HCT116 (cell line): ENCODE data around the gene ATXN1. TPM values are rescaled to one million over a fixed set of nuclear protein-coding genes. Genes with fewer than 3 reads are reported as not detected.

Experiments used
- ATAC-seq: fragments of 200-7000 bp; cut with Tn5 transposase; 2 replicates; pipeline ENCODE4 v1.9.1; 2020; ENCODE audit warnings: mild to moderate bottlenecking, moderate library complexity
- BruUV-seq: library from RNA; stranded (reverse); fragments of 400-500 nt; replicated peaks from 2 replicates; lab custom pipeline; 2021; lab: Mats Ljungman, UMichigan
- CTCF ChIA-PET: fragments of 300-600 bp; sonication (Branson Sonifier 250); formaldehyde crosslinking; loops from one replicate; lab custom pipeline; 2021; ENCODE audit warnings: antibody characterized with exemption; lab: Charles Lee
- POLR2A ChIA-PET: fragments of 300-600, 350-600 bp; sonication (Branson Sonifier 250); formaldehyde crosslinking; loops from one replicate; lab custom pipeline; 2021; ENCODE audit warnings: antibody characterized with exemption; lab: Charles Lee
- RAD21 ChIA-PET, 2 experiments: fragments of 300-600 bp; sonication (Branson Sonifier 250); formaldehyde crosslinking; loops; one replicate each; lab custom pipeline; 2023; ENCODE audit warnings: low total read pairs in 2 of 2; ENCODE audit not compliant: uncharacterized antibody in 2 of 2, unreplicated experiment in 2 of 2, low non-redundant PET in 1 of 2; lab: Charles Lee
- DNase-seq: peaks from one replicate; pipeline ENCODE4 v3.0.0-alpha.2; 2010; ENCODE audit warnings: low read depth, low spot score
- H2AFZ ChIP-seq: fragments of 200-600 bp; shearing (Covaris generic), sonication (generic); 2 replicates; pipeline ENCODE4 v1.6.1; 2017; ENCODE audit warnings: low read depth, mixed run types, mixed read lengths, antibody characterized with exemption, low read length; ENCODE audit not compliant: poor library complexity, severe bottlenecking
- H3K27ac ChIP-seq: 2 replicates; pipeline ENCODE4 v1.5.1; 2012; ENCODE audit warnings: low read depth, low read length
- H3K27me3 ChIP-seq: fragments of 200-600 bp; sonication (generic); 2 replicates; pipeline ENCODE4 v1.6.1; 2016; ENCODE audit warnings: mixed run types, low read length, mixed read lengths; ENCODE audit not compliant: insufficient read depth
- H3K36me3 ChIP-seq, 2 experiments: fragments of 200-500 bp in 1 of 2; fragments of 200-600 bp in 1 of 2; sonication (Bioruptor generic) in 1 of 2; sonication (generic) in 1 of 2; 2 replicates each; pipeline versions ENCODE4 v1.5.1 to v1.6.1; 2014 to 2016; ENCODE audit warnings: low read length in 2 of 2, inconsistent platforms in 1 of 2, mixed read lengths in 1 of 2, mixed run types in 1 of 2; ENCODE audit not compliant: insufficient read depth in 2 of 2, control insufficient read depth in 1 of 2
- H3K4me1 ChIP-seq, 2 experiments: fragments of 200-600 bp in 1 of 2; sonication (generic) in 1 of 2; 2 replicates each; pipeline versions ENCODE4 v1.5.1 to v1.6.1; 2012 to 2017; ENCODE audit warnings: low read length in 2 of 2, inconsistent platforms in 1 of 2, mild to moderate bottlenecking in 1 of 2, mixed read lengths in 1 of 2, mixed run types in 1 of 2, moderate library complexity in 1 of 2; ENCODE audit not compliant: insufficient read depth in 2 of 2, control insufficient read depth in 1 of 2
- H3K4me2 ChIP-seq: fragments of 200-600 bp; sonication (generic); 2 replicates; pipeline ENCODE4 v1.6.1; 2017; ENCODE audit warnings: mixed run types, low read length, mixed read lengths
- H3K4me3 ChIP-seq, 2 experiments: fragments of 200-600 bp in 1 of 2; sonication (generic) in 1 of 2; replicated peaks in 1 of 2; 2 replicates each; pipeline ENCODE4 v1.5.1; 2011 to 2016; ENCODE audit warnings: low read length in 2 of 2, control low read depth in 1 of 2, low read depth in 1 of 2, mild to moderate bottlenecking in 1 of 2, mixed read lengths in 1 of 2, mixed run types in 1 of 2
- H3K79me2 ChIP-seq: fragments of 200-600 bp; sonication (generic); 2 replicates; pipeline ENCODE4 v1.6.1; 2017; ENCODE audit warnings: mild to moderate bottlenecking, mixed run types, low read length, moderate library complexity, mixed read lengths; ENCODE audit not compliant: insufficient read depth
- H3K9ac ChIP-seq: fragments of 200-600 bp; sonication (generic); 2 replicates; pipeline ENCODE4 v1.6.1; 2016; ENCODE audit warnings: low read length, mixed read lengths
- H3K9me2 ChIP-seq: fragments of 200-600 bp; sonication (generic), shearing (Covaris generic); 2 replicates; pipeline ENCODE4 v1.6.1; 2017; ENCODE audit warnings: mixed run types, mild to moderate bottlenecking, moderate library complexity; ENCODE audit not compliant: insufficient read depth
- H3K9me3 ChIP-seq, 2 experiments: fragments of 200-500 bp in 1 of 2; fragments of 200-600 bp in 1 of 2; sonication (Bioruptor generic) in 1 of 2; sonication (generic) in 1 of 2; 2 replicates each; pipeline ENCODE4 v1.6.1; 2014 to 2017; ENCODE audit warnings: low read length in 2 of 2, mixed read lengths in 2 of 2, inconsistent platforms in 1 of 2, low read depth in 1 of 2, mild to moderate bottlenecking in 1 of 2, mixed run types in 1 of 2, moderate library complexity in 1 of 2; ENCODE audit not compliant: control insufficient read depth in 1 of 2, insufficient read depth in 1 of 2
- H4K20me1 ChIP-seq: fragments of 200-600 bp; sonication (generic), shearing (Covaris generic); 2 replicates; pipeline ENCODE4 v1.6.1; 2017; ENCODE audit warnings: mixed run types, mild to moderate bottlenecking, moderate library complexity; ENCODE audit not compliant: insufficient read depth
- ATF3 ChIP-seq: IDR thresholded peaks from 2 replicates; pipeline ENCODE4 v1.6.1; 2012
- CBX3 ChIP-seq: IDR thresholded peaks from 2 replicates; pipeline ENCODE4 v1.6.1; 2012; ENCODE audit warnings: low read depth
- CTCF ChIP-seq, 3 experiments: fragments of 200-600 bp in 1 of 3; sonication (generic) in 1 of 3; IDR thresholded peaks in 2 of 3; conservative IDR thresholded peaks in 1 of 3; 2 replicates each; pipeline ENCODE4 v1.5.1; 2012 to 2017; ENCODE audit warnings: low read depth in 2 of 3, low read length in 2 of 3, antibody characterized with exemption in 1 of 3, borderline replicate concordance in 1 of 3, control low read depth in 1 of 3, mild to moderate bottlenecking in 1 of 3, mixed read lengths in 1 of 3, mixed run types in 1 of 3, moderate library complexity in 1 of 3; ENCODE audit not compliant: insufficient read depth in 1 of 3
- EGR1 ChIP-seq: IDR thresholded peaks from 2 replicates; pipeline ENCODE4 v1.6.1; 2012; ENCODE audit warnings: low read depth
- ELF1 ChIP-seq: IDR thresholded peaks from 2 replicates; pipeline ENCODE4 v1.6.1; 2012; ENCODE audit warnings: low read depth, borderline replicate concordance
- EZH2 ChIP-seq: fragments of 200-600 bp; sonication (generic); IDR thresholded peaks from 2 replicates; pipeline ENCODE4 v1.6.1; 2017; ENCODE audit warnings: antibody characterized with exemption, mixed run types
- EZH2phosphoT487 ChIP-seq: fragments of 200-600 bp; IDR thresholded peaks from 2 replicates; pipeline ENCODE4 v1.6.1; 2018; ENCODE audit warnings: antibody characterized with exemption, borderline replicate concordance
- FOSL1 ChIP-seq: IDR thresholded peaks from 2 replicates; pipeline ENCODE4 v1.6.1; 2012; ENCODE audit warnings: low read depth
- POLR2A ChIP-seq: IDR thresholded peaks from 2 replicates; pipeline ENCODE4 v1.7.0; 2011; ENCODE audit warnings: borderline replicate concordance; ENCODE audit not compliant: insufficient read depth, insufficient read length; ENCODE audit errors: extremely low read depth
- RAD21 ChIP-seq: IDR thresholded peaks from 2 replicates; pipeline ENCODE4 v1.6.1; 2012; ENCODE audit warnings: low read depth, mild to moderate bottlenecking
- REST ChIP-seq: IDR thresholded peaks from 2 replicates; pipeline ENCODE4 v1.6.1; 2012; ENCODE audit warnings: low read depth
- SIN3A ChIP-seq: IDR thresholded peaks from 2 replicates; pipeline ENCODE4 v1.6.1; 2012; ENCODE audit warnings: low read depth
- YY1 ChIP-seq: IDR thresholded peaks from 2 replicates; pipeline ENCODE4 v1.6.1; 2011; ENCODE audit warnings: low read length, low read depth, moderate library complexity, mild to moderate bottlenecking; ENCODE audit not compliant: insufficient replicate concordance; ENCODE audit errors: extremely low read depth
- ZFX ChIP-seq: fragments of 450-650 bp; IDR thresholded peaks from 2 replicates; pipeline ENCODE4 v1.6.1; 2017
- ZNF274 ChIP-seq: fragments of 200-500 bp; sonication (Bioruptor generic); IDR thresholded peaks from 2 replicates; pipeline ENCODE4 v1.6.1; 2014; ENCODE audit warnings: mild to moderate bottlenecking, low read depth, low read length, inconsistent platforms
- intact Hi-C: fragments of 100-400 bp; cut with micrococcal nuclease; formaldehyde crosslinking; loops from 2 replicates; pipeline ENCODE4 v1.10.0; 2022
- total RNA-seq: library from RNA; stranded (reverse); gene quantifications from one replicate; pipeline ENCODE4 v1.2.1, GENCODE V29; 2021; ENCODE audit not compliant: unreplicated experiment
- TF ChIP-seq, protein P1 (sequence below): IDR thresholded peaks from 2 replicates; pipeline ENCODE4 v1.6.1; 2011; ENCODE audit warnings: mild to moderate bottlenecking, low read length, moderate library complexity; ENCODE audit not compliant: insufficient replicate concordance; ENCODE audit errors: extremely low read depth

The ATXN1 gene
- total RNA-seq, 1 experiment from 2014 or later = 21.0 TPM

GRCh38 chr6:16766836-16767745 lies 5.8 kb upstream of the ATXN1 start (continued):
- no peak for TF ChIP-seq EZH2

- ChIA-PET CTCF (no interaction called here), POLR2A (no interaction called here), RAD21 (no interaction called here)
- H3K79me2 ChIP-seq = no peaks in the 10 kb centered on the region
- H4K20me1 ChIP-seq = no peaks in the 10 kb centered on the region
- no TSS peak for BruUV-seq
- H3K4me3 ChIP-seq = peak overlapping the region in 1 of 2 experiments; percentile 28; a peak in 1 of 4 replicates
- peaks cover 74 to 94% of the 10 kb centered on the region in 2 experiments for H3K4me1 ChIP-seq
- H3K27me3 ChIP-seq = no peaks in the 10 kb centered on the region
- peak overlapping the region; percentile 46 for H3K9ac ChIP-seq
- no peaks in the 10 kb centered on the region for H3K9me3 ChIP-seq
- ATAC-seq = peak; percentile 16; the same call in 1 of the 2 replicates
- peak overlapping the region; percentile 61 for H3K4me2 ChIP-seq
- H3K9me2 ChIP-seq = no peaks in the 10 kb centered on the region
- peak overlapping the region; percentile 29; the same call in 1 of the 2 replicates for H3K27ac ChIP-seq
- DNase-seq = peak; percentile 83
- no peaks in the 10 kb centered on the region for H3K36me3 ChIP-seq
- no peak overlapping the region for H2AFZ ChIP-seq
- intact Hi-C loops = no loop called here
- TF ChIP-seq ZNF274 (no peak), POLR2A (no peak), ELF1 (no peak), YY1 (peak; percentile 39), ATF3 (no peak; the same call in 1 of the 2 replicates), SIN3A (peak; percentile 87), CTCF (IDR thresholded peaks at IDR 0.05 in 2 of 3, conservative IDR thresholded peaks at IDR 0.05 in 1 of 3; ENCODE audit: borderline replicate concordance in 1 of 3, insufficient read depth in 1 of 3, low read depth in 2 of 3, low read length in 2 of 3) (no peak), CBX3 (peak; percentile 81; the same call in 1 of the 2 replicates), EZH2phosphoT487 (no peak), ZFX (no peak), FOSL1 (peak; percentile 91), RAD21 (peak; percentile 28), EGR1 (no peak), REST (no peak)
- TF ChIP-seq, protein P1, sequence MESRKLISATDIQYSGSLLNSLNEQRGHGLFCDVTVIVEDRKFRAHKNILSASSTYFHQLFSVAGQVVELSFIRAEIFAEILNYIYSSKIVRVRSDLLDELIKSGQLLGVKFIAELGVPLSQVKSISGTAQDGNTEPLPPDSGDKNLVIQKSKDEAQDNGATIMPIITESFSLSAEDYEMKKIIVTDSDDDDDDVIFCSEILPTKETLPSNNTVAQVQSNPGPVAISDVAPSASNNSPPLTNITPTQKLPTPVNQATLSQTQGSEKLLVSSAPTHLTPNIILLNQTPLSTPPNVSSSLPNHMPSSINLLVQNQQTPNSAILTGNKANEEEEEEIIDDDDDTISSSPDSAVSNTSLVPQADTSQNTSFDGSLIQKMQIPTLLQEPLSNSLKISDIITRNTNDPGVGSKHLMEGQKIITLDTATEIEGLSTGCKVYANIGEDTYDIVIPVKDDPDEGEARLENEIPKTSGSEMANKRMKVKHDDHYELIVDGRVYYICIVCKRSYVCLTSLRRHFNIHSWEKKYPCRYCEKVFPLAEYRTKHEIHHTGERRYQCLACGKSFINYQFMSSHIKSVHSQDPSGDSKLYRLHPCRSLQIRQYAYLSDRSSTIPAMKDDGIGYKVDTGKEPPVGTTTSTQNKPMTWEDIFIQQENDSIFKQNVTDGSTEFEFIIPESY = no peak
Measured at GRCh38 chr6:16766043-16766536, 4.8 kb upstream of the ATXN1 start.
